HG02884 (cell line): ENCODE results near the gene TRIM67.
"Not testable (repeated sequence)": the region's sequence is repeated elsewhere in the genome, so short reads cannot be mapped to it uniquely, and the experiment has no call there.

Source experiments
- ATAC-seq: cut with Tn5 transposase; IDR thresholded peaks from one replicate; pipeline ENCODE4 v1.9.1; 2021; ENCODE audit warnings: mild to moderate bottlenecking, moderate library complexity; ENCODE audit not compliant: unreplicated experiment

Gene TRIM67

DNA sequence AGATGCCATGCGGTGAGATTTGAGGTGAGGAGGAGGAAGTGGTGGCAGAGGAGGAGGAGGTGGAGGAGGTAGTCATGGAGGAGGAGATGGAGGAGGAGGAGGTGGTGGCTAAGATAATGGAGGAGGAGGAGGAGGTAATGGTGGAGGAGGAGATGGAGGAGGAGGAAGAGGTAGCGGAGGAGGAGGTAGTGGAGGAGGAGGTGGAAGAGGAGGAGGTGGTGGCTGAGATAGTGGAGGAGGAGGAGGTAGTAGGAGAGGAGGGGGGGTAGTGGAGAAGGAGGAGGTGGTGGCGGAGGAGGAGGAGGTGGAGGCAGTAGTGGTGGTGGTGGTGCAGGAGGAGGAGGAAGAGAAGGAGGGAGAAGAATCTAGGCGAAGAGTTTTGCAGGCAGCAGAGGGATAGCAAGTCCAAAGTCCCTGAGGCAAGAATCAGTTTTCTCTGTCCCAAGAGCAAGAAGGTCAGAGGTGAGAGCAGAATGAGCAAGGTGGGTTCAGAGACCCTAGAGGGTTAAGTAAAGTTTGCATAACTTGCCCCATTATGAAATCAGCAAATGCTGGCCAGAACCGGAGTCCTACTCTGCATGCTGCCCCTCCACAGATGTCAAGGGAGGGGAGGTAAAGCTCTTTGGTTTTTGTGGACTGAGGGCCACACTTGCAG, 40.2 kb downstream of the TRIM67 start:
- ATAC-seq, result no peak

DNA sequence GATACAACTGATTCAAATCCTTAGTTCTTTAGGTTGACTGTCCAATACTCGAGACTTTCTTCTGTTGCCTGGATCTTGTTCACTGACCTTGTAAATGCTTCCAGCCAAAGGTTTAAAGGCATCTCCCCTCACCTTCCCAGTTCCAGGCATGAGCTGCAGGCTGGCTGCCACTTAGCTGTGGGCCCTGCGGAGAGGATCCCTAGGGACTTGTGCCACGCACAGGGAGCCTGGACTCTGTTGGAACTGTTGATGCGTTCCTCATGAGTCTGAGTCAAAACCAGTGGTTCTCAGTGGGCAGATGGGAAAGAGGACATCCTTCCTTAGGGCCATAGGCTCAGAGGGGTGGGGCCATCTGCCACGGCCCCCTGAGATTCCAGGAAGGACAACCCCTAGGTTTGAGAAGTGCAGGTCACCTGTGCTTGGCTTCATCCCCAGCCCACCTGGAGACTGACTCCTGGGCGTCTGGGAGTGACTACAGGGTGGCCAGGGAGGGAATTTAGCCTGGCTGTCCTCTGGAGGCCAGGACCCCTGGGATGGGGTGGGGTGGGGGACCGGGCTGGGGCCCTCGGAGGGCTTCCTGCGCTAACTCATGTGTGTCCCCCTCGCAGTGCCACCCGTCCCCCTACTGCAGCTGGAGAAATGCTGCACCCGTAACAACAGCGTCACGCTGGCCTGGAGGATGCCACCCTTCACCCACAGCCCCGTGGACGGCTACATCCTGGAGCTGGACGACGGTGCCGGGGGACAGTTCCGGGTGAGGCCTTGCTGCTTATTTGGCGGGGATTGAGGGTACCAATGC, 41.6 kb downstream of the TRIM67 start:
- no peak for ATAC-seq

- no peak for ATAC-seq
These were observed 45.0 kb downstream of the TRIM67 start for GRCh38 chr1:231206856-231207255.

DNA sequence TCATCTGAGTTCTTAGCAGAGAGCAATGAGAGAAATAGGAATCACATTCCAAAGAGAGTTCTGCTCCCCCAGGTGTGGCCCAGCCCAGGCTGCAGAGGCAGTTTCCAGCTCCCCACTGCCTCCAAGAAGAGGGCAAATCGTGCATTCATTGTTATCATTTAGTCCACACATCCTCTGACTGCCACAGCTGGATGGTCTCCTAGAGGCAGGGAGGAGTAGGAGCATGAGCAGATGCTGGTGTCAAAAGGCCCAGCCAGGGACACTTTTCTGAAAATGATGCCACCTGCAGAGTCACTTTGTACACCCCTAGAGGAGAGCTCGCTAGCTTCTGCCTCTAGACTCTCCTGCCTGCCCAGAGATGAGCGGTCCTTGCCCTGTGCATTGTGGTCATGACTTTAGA, 45.6 kb downstream of the TRIM67 start:
- no peak for ATAC-seq

DNA sequence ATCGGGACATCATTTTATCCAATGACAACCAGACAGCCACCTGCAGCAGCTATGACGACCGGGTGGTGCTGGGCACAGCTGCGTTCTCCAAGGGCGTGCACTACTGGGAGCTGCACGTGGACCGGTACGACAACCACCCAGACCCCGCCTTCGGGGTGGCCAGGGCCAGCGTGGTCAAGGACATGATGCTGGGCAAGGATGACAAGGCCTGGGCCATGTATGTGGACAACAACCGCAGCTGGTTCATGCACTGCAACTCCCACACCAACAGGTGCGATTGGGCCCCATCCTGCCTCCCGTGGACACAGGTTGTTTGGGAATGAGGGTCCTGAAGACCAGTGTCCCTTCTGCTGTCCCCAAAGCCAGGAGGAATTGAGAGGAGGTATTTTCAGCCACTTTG, 47.1 kb downstream of the TRIM67 start:
- no peak for ATAC-seq

DNA sequence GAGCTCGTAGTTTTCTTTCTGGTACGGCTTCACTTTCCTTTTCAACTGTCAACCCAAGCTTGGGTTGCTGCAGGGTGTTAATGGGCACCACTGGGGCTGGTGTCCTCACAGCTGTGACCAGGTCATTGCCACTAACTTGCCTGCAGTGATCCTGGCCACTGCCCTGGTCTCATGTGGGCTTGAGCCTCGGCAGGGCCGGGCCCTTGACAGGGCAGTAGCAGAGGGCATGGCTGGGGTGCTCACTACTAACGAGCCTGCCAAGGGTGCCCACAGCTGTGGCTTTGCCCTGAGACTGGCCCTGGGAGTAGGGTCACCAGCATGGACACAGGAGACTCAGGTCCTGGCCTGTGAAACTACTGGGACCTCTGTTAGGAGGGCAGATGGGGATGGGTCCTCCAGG, 47.7 kb downstream of the TRIM67 start:
- no peak for ATAC-seq

DNA sequence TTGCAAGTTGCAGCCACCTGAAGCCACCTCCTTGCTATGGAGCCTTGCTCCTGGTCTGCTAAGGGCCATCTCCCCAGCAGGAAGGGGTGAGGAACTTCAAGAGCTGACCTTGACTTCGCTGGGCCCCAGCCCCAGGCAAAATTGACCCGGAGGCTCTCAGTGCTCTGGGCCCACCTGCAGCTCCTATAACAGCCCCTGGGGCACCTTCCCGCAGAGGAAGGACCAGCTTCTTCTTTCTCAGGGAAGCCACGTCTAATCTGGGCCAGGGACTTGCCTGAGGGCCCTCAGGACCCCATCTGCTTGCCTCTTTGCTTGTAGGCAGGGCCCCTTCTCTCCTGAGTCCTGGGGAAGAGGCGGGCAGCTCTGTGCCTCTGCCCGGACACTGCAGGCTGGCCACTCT, 48.3 kb downstream of the TRIM67 start:
- no peak for ATAC-seq

DNA sequence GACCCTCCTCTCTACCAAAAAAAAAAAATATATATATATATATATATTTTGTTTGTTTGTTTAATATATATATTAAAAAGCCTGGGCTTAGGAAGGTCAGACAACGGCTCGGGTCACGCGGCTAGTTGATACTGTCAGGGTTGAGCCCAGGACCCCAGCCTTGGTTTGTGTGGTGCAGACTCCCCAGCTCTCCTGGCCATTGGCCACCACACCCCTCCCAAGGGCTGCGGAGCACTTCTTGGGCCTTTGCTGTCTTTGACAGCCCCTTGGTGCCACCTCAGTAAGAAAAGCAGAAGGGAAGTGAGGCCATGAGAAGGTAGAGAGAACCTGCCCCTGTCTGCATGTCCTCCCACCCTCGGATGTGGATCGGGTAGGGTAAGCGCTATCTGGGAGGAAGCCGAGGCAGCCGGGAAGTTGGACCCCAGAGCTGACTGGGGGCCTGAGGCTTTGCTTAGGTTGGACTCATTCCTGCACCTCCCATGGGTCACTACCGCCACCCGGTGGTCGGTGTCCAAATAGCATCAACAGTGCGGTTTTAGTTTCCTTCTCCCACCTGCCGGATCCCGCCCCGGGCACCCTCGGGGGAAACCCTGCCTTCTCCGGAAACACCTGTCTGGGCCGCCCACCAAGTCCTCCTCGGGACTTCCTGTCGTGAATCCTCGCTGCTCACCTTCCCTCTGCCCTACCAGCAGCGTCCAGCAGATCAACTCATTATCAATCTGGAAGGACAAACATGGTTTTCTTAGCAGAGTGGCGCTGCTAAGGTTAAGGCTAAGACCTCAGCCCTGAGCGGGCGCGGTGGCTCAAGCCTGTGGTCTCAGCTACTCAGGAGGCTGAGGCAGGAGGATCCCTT, 49.4 kb downstream of the TRIM67 start:
- peak; percentile 78 for ATAC-seq

- not testable (repeated sequence) for ATAC-seq
These were observed 50.4 kb downstream of the TRIM67 start for GRCh38 chr1:231212301-231212700.

GRCh38 chr1:231213831-231214573, 52.1 kb downstream of the TRIM67 start:
- ATAC-seq, result no peak

GRCh38 chr1:231214918-231215680, 53.2 kb downstream of the TRIM67 start:
- ATAC-seq, result no peak

- no peak for ATAC-seq
These were observed 54.0 kb downstream of the TRIM67 start for GRCh38 chr1:231215681-231216385.

DNA sequence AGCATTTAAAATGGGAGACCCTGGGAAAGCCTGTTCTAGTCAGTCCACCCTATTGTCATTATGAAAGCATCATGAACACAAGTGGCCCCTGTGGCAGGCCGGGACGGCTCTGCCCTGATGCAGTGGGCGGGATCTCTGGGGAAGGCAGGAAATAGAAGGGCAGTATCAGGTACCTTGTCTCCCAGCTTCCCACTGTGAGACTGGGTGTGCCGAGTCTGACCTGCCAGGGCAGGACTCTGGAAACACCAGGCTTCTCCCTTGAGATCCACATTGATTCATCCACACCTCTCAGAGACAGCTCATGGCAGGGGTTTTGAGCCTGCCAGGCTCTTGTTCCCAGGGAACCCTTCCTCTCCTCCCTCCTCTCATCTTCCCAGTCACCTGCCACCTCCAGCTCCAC, 54.6 kb downstream of the TRIM67 start:
- no peak for ATAC-seq

GRCh38 chr1:231217056-231217455, 55.2 kb downstream of the TRIM67 start:
- ATAC-seq, result no peak

DNA sequence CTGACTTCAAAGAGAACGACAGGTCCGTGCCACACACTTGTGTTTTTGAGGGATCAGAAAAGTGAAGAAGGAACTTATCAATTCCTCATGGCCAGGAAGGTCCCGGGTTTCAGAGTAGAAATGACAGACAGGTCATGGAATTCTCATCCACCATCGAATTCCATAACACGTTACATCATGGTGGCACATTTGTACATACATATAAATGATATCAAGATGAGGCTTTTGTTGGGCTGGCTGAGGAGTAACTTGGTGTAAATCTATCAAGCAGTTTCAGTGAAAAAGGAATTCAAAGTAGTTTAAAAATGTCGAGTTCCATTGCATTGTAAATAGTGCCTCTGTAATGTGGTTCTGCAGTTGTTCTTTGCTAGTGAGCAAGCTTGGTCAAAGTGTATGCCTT, 56.2 kb downstream of the TRIM67 start:
- ATAC-seq, result no peak

DNA sequence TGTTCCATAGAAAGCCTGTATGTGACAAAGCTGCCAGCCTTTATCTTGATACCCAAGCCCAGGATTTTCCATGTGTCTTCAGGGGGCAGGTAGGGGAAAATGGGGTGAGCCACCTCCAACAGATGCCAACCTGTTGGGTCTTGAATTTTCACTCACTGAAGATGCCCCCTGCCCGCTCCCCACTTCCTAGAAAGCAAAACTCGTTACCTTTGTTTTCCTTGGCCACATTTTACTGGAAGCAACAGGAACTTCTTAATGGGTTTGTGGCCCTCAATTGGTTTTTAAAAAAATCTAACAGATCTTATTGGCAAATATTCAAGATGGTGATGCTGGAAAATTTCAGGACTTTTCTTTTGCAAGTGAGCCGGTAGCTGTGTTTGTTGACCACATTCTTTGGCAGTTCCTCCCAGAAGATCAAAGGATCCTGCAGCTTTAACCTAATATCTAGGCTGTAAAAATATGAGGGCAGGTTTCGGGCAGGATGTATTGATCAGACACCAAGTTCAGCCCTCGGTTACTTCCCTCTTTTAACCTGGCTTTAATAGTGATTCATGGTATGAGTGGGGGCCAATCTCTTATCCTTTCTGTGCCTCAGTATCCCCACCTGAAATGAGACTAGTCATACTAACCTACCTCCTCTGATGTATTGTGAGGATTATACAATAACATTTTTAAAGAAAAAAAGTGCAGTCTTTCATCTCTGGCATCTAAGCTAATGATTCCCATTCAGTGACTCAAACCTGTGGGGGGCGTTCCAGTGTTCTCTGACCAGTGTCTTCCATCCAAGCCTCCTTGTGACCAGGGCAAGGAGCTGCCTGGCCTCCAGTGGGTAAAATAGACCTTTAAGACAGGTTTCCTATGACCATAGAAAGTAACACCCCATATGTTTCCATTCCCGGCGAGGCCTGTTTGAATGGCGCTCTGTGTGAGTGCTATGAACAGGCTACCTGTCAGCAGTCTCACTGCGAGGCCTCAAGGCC, 57.9 kb downstream of the TRIM67 start:
- ATAC-seq, result no peak

DNA sequence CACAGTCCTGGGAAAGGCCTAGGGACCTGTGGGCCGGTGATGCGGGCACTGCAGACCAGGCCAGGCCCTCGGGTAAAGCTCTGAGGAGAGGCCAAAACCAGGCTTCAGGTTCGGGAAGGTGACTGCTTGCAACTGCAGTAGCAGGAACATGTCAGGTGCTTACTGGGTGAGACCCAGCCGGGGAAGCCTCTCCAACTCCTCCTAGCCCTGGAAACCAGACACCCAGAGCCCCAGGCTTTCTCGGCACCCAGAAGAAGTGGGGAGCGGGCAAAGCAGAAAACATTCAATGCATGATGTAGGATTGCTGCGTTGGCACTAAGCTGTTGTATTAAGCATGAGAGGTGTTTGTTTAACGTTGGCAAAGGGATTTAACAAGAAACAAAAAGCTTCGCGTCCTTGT, 58.9 kb downstream of the TRIM67 start:
- no peak for ATAC-seq

- no peak for ATAC-seq
These were observed 64.3 kb downstream of the TRIM67 start for GRCh38 chr1:231226156-231226555.
